ENCODE results near the gene MEGF11.

GRCh38 chr15:66164788-66165187 is 88.8 kb downstream of the MEGF11 start:
- TF ChIP-seq CTCF (IDR thresholded peaks at IDR 0.05 in 8 of 11, conservative IDR thresholded peaks at IDR 0.05 in 3 of 11), result no peak
- no peak for TF ChIP-seq POLR2AphosphoS5 (IDR thresholded peaks at IDR 0.05)
